GM21367 (cell line): ENCODE measurements around the gene RD3L.
"Not testable (repeated sequence)": the region's sequence is repeated elsewhere in the genome, so short reads cannot be mapped to it uniquely, and the experiment has no call there.

Experiments used
- ATAC-seq: cut with Tn5 transposase; IDR thresholded peaks from one replicate; pipeline ENCODE4 v1.9.1; 2021; ENCODE audit not compliant: unreplicated experiment

RD3L gene

GRCh38 chr14:103941973-103942736 is at the start of gene RD3L:
RD3L (minus strand) TSS chr14:103942529; CDS start chr14:103941695, 834 bp downstream.
- ATAC-seq, result no peak

- ATAC-seq, result no peak
Observed at GRCh38 chr14:103989964-103990363, 47.6 kb upstream of the RD3L start.

GRCh38 chr14:103989034-103989433 is 46.7 kb upstream of the RD3L start:
- ATAC-seq, result no peak

GRCh38 chr14:103984196-103984595 is 41.9 kb upstream of the RD3L start:
- ATAC-seq, result no peak

- ATAC-seq, result not testable (repeated sequence)
Observed at GRCh38 chr14:103980623-103981238, 38.4 kb upstream of the RD3L start.

GRCh38 chr14:103974575-103974974 is 32.2 kb upstream of the RD3L start:
- no peak for ATAC-seq

- no peak for ATAC-seq
Observed at GRCh38 chr14:103973354-103973753, 31.0 kb upstream of the RD3L start.

- ATAC-seq, result no peak
Observed at GRCh38 chr14:103969961-103970360, 27.6 kb upstream of the RD3L start.

GRCh38 chr14:103966631-103967030 is 24.3 kb upstream of the RD3L start:
- no peak for ATAC-seq

GRCh38 chr14:103961928-103962578 is 19.7 kb upstream of the RD3L start:
- no peak for ATAC-seq

- no peak for ATAC-seq
Observed at GRCh38 chr14:103960457-103961055, 18.2 kb upstream of the RD3L start.

- no peak for ATAC-seq
Observed at GRCh38 chr14:103949131-103949790, 6.9 kb upstream of the RD3L start.

- ATAC-seq, result no peak
Observed at GRCh38 chr14:103948442-103948841, 6.1 kb upstream of the RD3L start.

GRCh38 chr14:103946975-103947374 is 4.6 kb upstream of the RD3L start:
- no peak for ATAC-seq

GRCh38 chr14:103943673-103944072 is 1.3 kb upstream of the RD3L start:
- no peak for ATAC-seq

- ATAC-seq, result no peak
Observed at GRCh38 chr14:103941462-103941861, 867 bp downstream of the RD3L start.

- ATAC-seq, result no peak
Observed at GRCh38 chr14:103935102-103935501, 7.2 kb downstream of the RD3L start.

- no peak for ATAC-seq
Observed at GRCh38 chr14:103932791-103933490, 9.4 kb downstream of the RD3L start.

GRCh38 chr14:103931422-103931821 is 10.9 kb downstream of the RD3L start:
- no peak for ATAC-seq

GRCh38 chr14:103930051-103930604 is 12.2 kb downstream of the RD3L start:
- ATAC-seq, result no peak
